A549 (cell line): ENCODE measurements around the gene RHOF. TPM values are rescaled to one million over a fixed set of nuclear protein-coding genes. Genes with fewer than 3 reads are reported as not detected.
A peak's percentile ranks its signal among the peaks of the same experiment; 100 is the strongest.

Experiments used
- ATAC-seq, 2 experiments: fragments of 200-7000 bp in 1 of 2; fragments of >200 bp in 1 of 2; cut with Nextera tagmentation in 1 of 2; cut with Tn5 transposase in 1 of 2; 3 replicates each; pipeline versions ENCODE4 v1.8.0 to v1.9.1; 2018 to 2020; ENCODE audit warnings: mild to moderate bottlenecking in 1 of 2, moderate library complexity in 1 of 2
- CTCF ChIA-PET: fragments of 300-600 bp; sonication (Branson Sonifier 250); formaldehyde crosslinking; extraction: SDS; loops from one replicate; lab custom pipeline; 2021; ENCODE audit warnings: antibody characterized with exemption, inconsistent platforms; lab: Yijun Ruan, JAX
- POLR2A ChIA-PET: fragments of 350-600 bp; formaldehyde crosslinking; extraction: SDS; loops from one replicate; lab custom pipeline; 2021; ENCODE audit warnings: antibody characterized with exemption, inconsistent platforms; lab: Yijun Ruan, JAX
- DNase-seq, 2 experiments: peaks; one replicate each; pipeline versions ENCODE4 v3.0.0 to v3.0.0-alpha.2; 2011 to 2016; ENCODE audit warnings: low read depth in 1 of 2, low spot score in 1 of 2
- FAIRE-seq: peaks from 2 replicates; lab custom pipeline; 2011; peaks lifted over from hg19 to GRCh38; lab: Jason Lieb, UNC
- H3K27ac ChIP-seq, 2 experiments: fragments of >200 bp; sonication (Bioruptor Twin); formaldehyde crosslinking; 3 replicates each; pipeline ENCODE4 v1.5.1; 2016 to 2017
- H3K4me1 ChIP-seq: fragments of >200 bp; sonication (Bioruptor Twin); formaldehyde crosslinking; 3 replicates; pipeline ENCODE4 v1.6.1; 2016
- H3K4me2 ChIP-seq: fragments of >200 bp; sonication (Bioruptor Twin); formaldehyde crosslinking; 3 replicates; pipeline ENCODE4 v1.6.1; 2016
- H3K4me3 ChIP-seq: fragments of >200 bp; sonication (Bioruptor Twin); formaldehyde crosslinking; 3 replicates; pipeline ENCODE4 v1.5.1; 2016
- H3K9me3 ChIP-seq: fragments of >200 bp; sonication (Bioruptor Twin); formaldehyde crosslinking; 3 replicates; pipeline ENCODE4 v1.6.1; 2016
- CBX2 ChIP-seq: fragments of 200-600 bp; sonication (generic); IDR thresholded peaks from 2 replicates; pipeline ENCODE4 v1.6.1; 2016; ENCODE audit warnings: low read depth, mild to moderate bottlenecking, borderline replicate concordance
- EP300 ChIP-seq, 2 experiments: fragments of >200 bp; sonication (Bioruptor Twin); formaldehyde crosslinking; IDR thresholded peaks; 2 replicates in 1 of 2; 3 replicates in 1 of 2; pipeline ENCODE4 v1.6.1; 2016 to 2017
- ESRRA ChIP-seq: fragments of 150-350 bp; IDR thresholded peaks from 2 replicates; pipeline ENCODE4 v1.6.1; 2014; ENCODE audit warnings: mild to moderate bottlenecking, low read length, borderline replicate concordance
- FOSL2 ChIP-seq, 2 experiments: fragments of 450-650 bp in 1 of 2; fragments of >200 bp in 1 of 2; sonication (Bioruptor Twin) in 1 of 2; formaldehyde crosslinking; IDR thresholded peaks; 2 replicates each; pipeline versions ENCODE4 v1.5.0 to v1.6.1; 2016 to 2020; ENCODE audit warnings: mild to moderate bottlenecking in 1 of 2, moderate library complexity in 1 of 2
- FOXS1 ChIP-seq: fragments of 250-450 bp; sonication (Bioruptor Pico); IDR thresholded peaks from 2 replicates; pipeline ENCODE4 v1.5.0; 2020; ENCODE audit warnings: mild to moderate bottlenecking, moderate library complexity
- HDAC2 ChIP-seq: fragments of 200-600 bp; sonication (generic); IDR thresholded peaks from 2 replicates; pipeline ENCODE4 v1.6.1; 2016
- HOXB13 ChIP-seq: fragments of 250-450 bp; sonication (Bioruptor Pico); IDR thresholded peaks from 2 replicates; pipeline ENCODE4 v1.5.0; 2020; ENCODE audit warnings: low read depth, mild to moderate bottlenecking, moderate library complexity
- HOXB5 ChIP-seq: fragments of 250-450 bp; sonication (Bioruptor Pico); IDR thresholded peaks from 2 replicates; pipeline ENCODE4 v1.5.0; 2020; ENCODE audit warnings: mild to moderate bottlenecking, moderate library complexity
- JUN ChIP-seq, 2 experiments: fragments of >200 bp; sonication (Bioruptor Twin); formaldehyde crosslinking; IDR thresholded peaks; 2 replicates in 1 of 2; 3 replicates in 1 of 2; pipeline ENCODE4 v1.6.1; 2016 to 2017
- KDM5A ChIP-seq: fragments of 200-600 bp; sonication (generic); IDR thresholded peaks from 2 replicates; pipeline ENCODE4 v1.6.1; 2016; ENCODE audit warnings: antibody characterized with exemption, mild to moderate bottlenecking
- MAZ ChIP-seq: fragments of 150-350 bp; IDR thresholded peaks from 2 replicates; pipeline ENCODE4 v1.6.1; 2014; ENCODE audit warnings: antibody characterized with exemption, low read depth, low read length, borderline replicate concordance
- NPAS2 ChIP-seq: fragments of 250-450 bp; sonication (Bioruptor Pico); IDR thresholded peaks from 2 replicates; pipeline ENCODE4 v1.8.0; 2022; ENCODE audit warnings: mild to moderate bottlenecking, moderate library complexity, borderline replicate concordance
- PHF8 ChIP-seq: fragments of 200-600 bp; sonication (generic); IDR thresholded peaks from 2 replicates; pipeline ENCODE4 v1.6.1; 2016; ENCODE audit warnings: low read depth, mild to moderate bottlenecking, antibody characterized with exemption, moderate library complexity, borderline replicate concordance
- POLR2A ChIP-seq: IDR thresholded peaks from 2 replicates; pipeline ENCODE4 v1.6.1; 2012; ENCODE audit warnings: mild to moderate bottlenecking, low read length
- RARB ChIP-seq: fragments of 250-450 bp; sonication (Bioruptor Pico); IDR thresholded peaks from 2 replicates; pipeline ENCODE4 v1.8.0; 2021; ENCODE audit warnings: mild to moderate bottlenecking, moderate library complexity
- RCOR1 ChIP-seq: fragments of 150-350 bp; IDR thresholded peaks from 2 replicates; pipeline ENCODE4 v1.6.1; 2014; ENCODE audit warnings: antibody characterized with exemption, low read length, low read depth
- RFX5 ChIP-seq: fragments of 450-650 bp; IDR thresholded peaks from 2 replicates; pipeline ENCODE4 v1.7.1; 2014; ENCODE audit warnings: antibody characterized with exemption, mild to moderate bottlenecking, moderate library complexity
- SMC3 ChIP-seq: fragments of >200 bp; sonication (Bioruptor Twin); formaldehyde crosslinking; IDR thresholded peaks from 3 replicates; pipeline ENCODE4 v1.6.1; 2018; ENCODE audit warnings: inconsistent platforms
- ZC3H11A ChIP-seq: fragments of 450-650 bp; IDR thresholded peaks from 2 replicates; pipeline ENCODE4 v1.6.1; 2014; ENCODE audit warnings: antibody characterized with exemption, mild to moderate bottlenecking
- ZFP36 ChIP-seq: fragments of 450-650 bp; IDR thresholded peaks from 2 replicates; pipeline ENCODE4 v1.6.1; 2014; ENCODE audit warnings: borderline replicate concordance; ENCODE audit not compliant: partially characterized antibody
- WGBS: methylation state at CpG from one replicate; pipeline ENCODE4 v1.1.6; 2017; ENCODE audit errors: missing lambda C conversion rate; 5-methylcytosine and 5-hydroxymethylcytosine counted together
- polyA plus RNA-seq, 4 experiments: library from polyadenylated mRNA; depleted of rRNA in 3 of 4; stranded (reverse); fragments of >200 nt; fragmentation: RNase III in 1 of 4; extraction: RNeasy Plus Mini Kit Qiagen cat#74134 plus additional on column Dnase treatment in 1 of 4; gene quantifications; 2 replicates in 3 of 4; 3 replicates in 1 of 4; pipeline ENCODE4 v1.2.3, GENCODE V29; 2011 to 2017
- TF ChIP-seq, protein P1 (sequence below): fragments of >200 bp; sonication (Bioruptor Twin); formaldehyde crosslinking; IDR thresholded peaks from 3 replicates; pipeline ENCODE4 v1.5.1; 2016
- TF ChIP-seq, protein P2 (sequence below): fragments of 250-450 bp; sonication (Bioruptor Pico); IDR thresholded peaks from 2 replicates; pipeline ENCODE4 v1.5.0; 2020; ENCODE audit warnings: low read depth, mild to moderate bottlenecking, moderate library complexity
- TF ChIP-seq, protein P3 (sequence below): fragments of >200 bp; sonication (Bioruptor Twin); formaldehyde crosslinking; IDR thresholded peaks from 2 replicates; pipeline ENCODE4 v1.6.1; 2016
- TF ChIP-seq, protein P4 (sequence below): fragments of >200 bp; sonication (Bioruptor Twin); formaldehyde crosslinking; IDR thresholded peaks from 3 replicates; pipeline ENCODE4 v1.6.1; 2016
- TF ChIP-seq, protein P5 (sequence below): fragments of 200-600 bp; sonication (generic); IDR thresholded peaks from 2 replicates; pipeline ENCODE4 v1.6.1; 2016; ENCODE audit warnings: antibody characterized with exemption, mild to moderate bottlenecking, moderate library complexity
- TF ChIP-seq, protein P6 (sequence below): fragments of 250-450 bp; sonication (Bioruptor Pico); IDR thresholded peaks from 2 replicates; pipeline ENCODE4 v1.5.0; 2021; ENCODE audit warnings: mild to moderate bottlenecking, moderate library complexity, borderline replicate concordance
- TF ChIP-seq, protein P7 (sequence below): IDR thresholded peaks from 2 replicates; pipeline ENCODE4 v1.6.1; 2012; ENCODE audit warnings: low read depth, borderline replicate concordance

RHOF gene
- polyA plus RNA-seq, 2 of the 4 experiments (the other 2 are of a cell fraction): 47.1 to 52.3 TPM

DNA sequence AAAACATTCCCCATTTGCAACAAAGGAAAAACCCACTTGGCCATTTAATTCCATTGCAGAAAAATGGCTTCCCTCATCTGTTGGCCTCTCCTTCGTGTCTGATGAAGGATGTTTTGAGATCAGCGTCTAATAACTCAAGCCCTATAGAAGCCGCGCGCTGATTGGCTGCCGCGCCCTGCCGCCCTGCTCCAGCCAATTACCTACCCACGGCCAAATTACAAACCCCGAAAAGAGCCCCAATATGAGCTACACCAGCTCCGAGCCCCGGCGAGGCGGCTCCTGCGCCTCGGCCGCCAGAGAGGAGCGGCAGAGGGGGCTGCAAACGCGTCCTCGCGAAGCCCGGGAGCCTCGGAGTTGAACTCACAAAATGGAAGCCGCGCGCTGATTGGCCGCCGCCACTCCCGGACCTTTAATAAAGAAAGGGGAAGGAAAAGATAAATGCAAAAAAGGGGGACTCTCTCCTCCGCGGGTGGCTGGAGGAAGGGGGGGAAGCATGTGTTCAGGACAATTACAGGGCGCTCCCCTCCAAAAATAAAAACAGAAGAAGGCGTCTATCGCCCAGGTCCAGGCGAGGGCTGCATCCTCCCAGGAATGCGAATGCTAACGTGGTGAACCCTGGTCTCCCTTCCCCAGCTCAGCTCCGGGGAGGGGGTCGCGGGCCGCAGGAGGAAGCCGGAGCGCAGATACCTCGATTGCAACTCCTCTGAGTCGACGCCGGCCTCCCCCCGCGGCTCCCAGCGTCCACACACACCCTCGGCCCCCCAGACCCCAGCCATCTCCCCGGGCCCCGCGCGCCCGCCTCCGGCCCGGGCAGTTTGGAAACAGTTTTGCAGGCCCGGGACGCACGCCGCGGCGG is 9.6 kb upstream of the RHOF start:
- peak overlapping the region; percentile 100 for H3K27ac ChIP-seq
- 2% methylated on average over 55 of the region's 65 CpGs for WGBS
- H3K4me1 ChIP-seq: peaks cover 52% of the 10 kb centered on the region
- FAIRE-seq: no peak
- peak overlapping the region; percentile 60 for H3K4me3 ChIP-seq
- ChIA-PET CTCF (interaction anchor here (1.3 to 72.2 kb wide), 4 partner anchors 7 to 121 kb away, joined by 3 to 2657 read pairs (median 1332); partner anchors contain the start of genes PSMD9, RHOF and SETD1B), POLR2A (interaction anchor here (0.9 to 3.3 kb wide), 10 partner anchors 9 to 220 kb away, joined by 3 to 35 read pairs (median 4); partner anchors contain the start of genes PSMD9, RHOF and TMEM120B)
- DNase-seq: peak; percentile 87 to 96
- peak; percentile 37 to 65 for ATAC-seq
- H3K9me3 ChIP-seq: no peaks in the 10 kb centered on the region
- H3K4me2 ChIP-seq: peak overlapping the region; percentile 78
- 0 out of 2 replicates have a peak, but pooled peaks have one; percentile 49 for TF ChIP-seq RFX5
- TF ChIP-seq, protein P1, sequence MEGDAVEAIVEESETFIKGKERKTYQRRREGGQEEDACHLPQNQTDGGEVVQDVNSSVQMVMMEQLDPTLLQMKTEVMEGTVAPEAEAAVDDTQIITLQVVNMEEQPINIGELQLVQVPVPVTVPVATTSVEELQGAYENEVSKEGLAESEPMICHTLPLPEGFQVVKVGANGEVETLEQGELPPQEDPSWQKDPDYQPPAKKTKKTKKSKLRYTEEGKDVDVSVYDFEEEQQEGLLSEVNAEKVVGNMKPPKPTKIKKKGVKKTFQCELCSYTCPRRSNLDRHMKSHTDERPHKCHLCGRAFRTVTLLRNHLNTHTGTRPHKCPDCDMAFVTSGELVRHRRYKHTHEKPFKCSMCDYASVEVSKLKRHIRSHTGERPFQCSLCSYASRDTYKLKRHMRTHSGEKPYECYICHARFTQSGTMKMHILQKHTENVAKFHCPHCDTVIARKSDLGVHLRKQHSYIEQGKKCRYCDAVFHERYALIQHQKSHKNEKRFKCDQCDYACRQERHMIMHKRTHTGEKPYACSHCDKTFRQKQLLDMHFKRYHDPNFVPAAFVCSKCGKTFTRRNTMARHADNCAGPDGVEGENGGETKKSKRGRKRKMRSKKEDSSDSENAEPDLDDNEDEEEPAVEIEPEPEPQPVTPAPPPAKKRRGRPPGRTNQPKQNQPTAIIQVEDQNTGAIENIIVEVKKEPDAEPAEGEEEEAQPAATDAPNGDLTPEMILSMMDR: no peak
- TF ChIP-seq, protein P2, sequence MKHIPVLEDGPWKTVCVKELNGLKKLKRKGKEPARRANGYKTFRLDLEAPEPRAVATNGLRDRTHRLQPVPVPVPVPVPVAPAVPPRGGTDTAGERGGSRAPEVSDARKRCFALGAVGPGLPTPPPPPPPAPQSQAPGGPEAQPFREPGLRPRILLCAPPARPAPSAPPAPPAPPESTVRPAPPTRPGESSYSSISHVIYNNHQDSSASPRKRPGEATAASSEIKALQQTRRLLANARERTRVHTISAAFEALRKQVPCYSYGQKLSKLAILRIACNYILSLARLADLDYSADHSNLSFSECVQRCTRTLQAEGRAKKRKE (CRISPR knock-in tag): no peak
- TF ChIP-seq EP300 (IDR thresholded peaks at IDR 0.05): no peak
- TF ChIP-seq ESRRA: no peak
- no peak for TF ChIP-seq ZC3H11A
- TF ChIP-seq JUN (IDR thresholded peaks at IDR 0.05): peak; percentile 81 to 83; a peak in 4 of 5 replicates
- TF ChIP-seq MAZ: no peak
- TF ChIP-seq, protein P3, sequence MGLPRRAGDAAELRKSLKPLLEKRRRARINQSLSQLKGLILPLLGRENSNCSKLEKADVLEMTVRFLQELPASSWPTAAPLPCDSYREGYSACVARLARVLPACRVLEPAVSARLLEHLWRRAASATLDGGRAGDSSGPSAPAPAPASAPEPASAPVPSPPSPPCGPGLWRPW: no peak
- 0 out of 2 replicates have a peak, but pooled peaks have one; percentile 76 for TF ChIP-seq HOXB5 (CRISPR knock-in tag)
- TF ChIP-seq RARB: 0 out of 2 replicates have a peak, but pooled peaks have one; percentile 24
- no peak for TF ChIP-seq NPAS2 (CRISPR knock-in tag)
- TF ChIP-seq KDM5A: no peak
- TF ChIP-seq, protein P4, sequence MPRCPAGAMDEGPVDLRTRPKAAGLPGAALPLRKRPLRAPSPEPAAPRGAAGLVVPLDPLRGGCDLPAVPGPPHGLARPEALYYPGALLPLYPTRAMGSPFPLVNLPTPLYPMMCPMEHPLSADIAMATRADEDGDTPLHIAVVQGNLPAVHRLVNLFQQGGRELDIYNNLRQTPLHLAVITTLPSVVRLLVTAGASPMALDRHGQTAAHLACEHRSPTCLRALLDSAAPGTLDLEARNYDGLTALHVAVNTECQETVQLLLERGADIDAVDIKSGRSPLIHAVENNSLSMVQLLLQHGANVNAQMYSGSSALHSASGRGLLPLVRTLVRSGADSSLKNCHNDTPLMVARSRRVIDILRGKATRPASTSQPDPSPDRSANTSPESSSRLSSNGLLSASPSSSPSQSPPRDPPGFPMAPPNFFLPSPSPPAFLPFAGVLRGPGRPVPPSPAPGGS: peak; percentile 79; the same call in 2 of the 3 replicates
- TF ChIP-seq PHF8: 0 out of 2 replicates have a peak, but pooled peaks have one; percentile 39
- no peak for TF ChIP-seq HDAC2
- TF ChIP-seq SMC3: no peak
- TF ChIP-seq HOXB13 (CRISPR knock-in tag): no peak; the same call in 1 of the 2 replicates
- no peak for TF ChIP-seq CBX2
- TF ChIP-seq ZFP36: no peak
- TF ChIP-seq, protein P5, sequence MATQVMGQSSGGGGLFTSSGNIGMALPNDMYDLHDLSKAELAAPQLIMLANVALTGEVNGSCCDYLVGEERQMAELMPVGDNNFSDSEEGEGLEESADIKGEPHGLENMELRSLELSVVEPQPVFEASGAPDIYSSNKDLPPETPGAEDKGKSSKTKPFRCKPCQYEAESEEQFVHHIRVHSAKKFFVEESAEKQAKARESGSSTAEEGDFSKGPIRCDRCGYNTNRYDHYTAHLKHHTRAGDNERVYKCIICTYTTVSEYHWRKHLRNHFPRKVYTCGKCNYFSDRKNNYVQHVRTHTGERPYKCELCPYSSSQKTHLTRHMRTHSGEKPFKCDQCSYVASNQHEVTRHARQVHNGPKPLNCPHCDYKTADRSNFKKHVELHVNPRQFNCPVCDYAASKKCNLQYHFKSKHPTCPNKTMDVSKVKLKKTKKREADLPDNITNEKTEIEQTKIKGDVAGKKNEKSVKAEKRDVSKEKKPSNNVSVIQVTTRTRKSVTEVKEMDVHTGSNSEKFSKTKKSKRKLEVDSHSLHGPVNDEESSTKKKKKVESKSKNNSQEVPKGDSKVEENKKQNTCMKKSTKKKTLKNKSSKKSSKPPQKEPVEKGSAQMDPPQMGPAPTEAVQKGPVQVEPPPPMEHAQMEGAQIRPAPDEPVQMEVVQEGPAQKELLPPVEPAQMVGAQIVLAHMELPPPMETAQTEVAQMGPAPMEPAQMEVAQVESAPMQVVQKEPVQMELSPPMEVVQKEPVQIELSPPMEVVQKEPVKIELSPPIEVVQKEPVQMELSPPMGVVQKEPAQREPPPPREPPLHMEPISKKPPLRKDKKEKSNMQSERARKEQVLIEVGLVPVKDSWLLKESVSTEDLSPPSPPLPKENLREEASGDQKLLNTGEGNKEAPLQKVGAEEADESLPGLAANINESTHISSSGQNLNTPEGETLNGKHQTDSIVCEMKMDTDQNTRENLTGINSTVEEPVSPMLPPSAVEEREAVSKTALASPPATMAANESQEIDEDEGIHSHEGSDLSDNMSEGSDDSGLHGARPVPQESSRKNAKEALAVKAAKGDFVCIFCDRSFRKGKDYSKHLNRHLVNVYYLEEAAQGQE: peak; percentile 77
- TF ChIP-seq RCOR1: no peak
- peak; percentile 4 for TF ChIP-seq FOXS1 (CRISPR knock-in tag)
- no peak for TF ChIP-seq FOSL2 (IDR thresholded peaks at IDR 0.05)
- TF ChIP-seq FOSL2 (CRISPR knock-in tag; IDR thresholded peaks at IDR 0.05): no peak
- TF ChIP-seq POLR2A: peak; percentile 53
- TF ChIP-seq, protein P6, sequence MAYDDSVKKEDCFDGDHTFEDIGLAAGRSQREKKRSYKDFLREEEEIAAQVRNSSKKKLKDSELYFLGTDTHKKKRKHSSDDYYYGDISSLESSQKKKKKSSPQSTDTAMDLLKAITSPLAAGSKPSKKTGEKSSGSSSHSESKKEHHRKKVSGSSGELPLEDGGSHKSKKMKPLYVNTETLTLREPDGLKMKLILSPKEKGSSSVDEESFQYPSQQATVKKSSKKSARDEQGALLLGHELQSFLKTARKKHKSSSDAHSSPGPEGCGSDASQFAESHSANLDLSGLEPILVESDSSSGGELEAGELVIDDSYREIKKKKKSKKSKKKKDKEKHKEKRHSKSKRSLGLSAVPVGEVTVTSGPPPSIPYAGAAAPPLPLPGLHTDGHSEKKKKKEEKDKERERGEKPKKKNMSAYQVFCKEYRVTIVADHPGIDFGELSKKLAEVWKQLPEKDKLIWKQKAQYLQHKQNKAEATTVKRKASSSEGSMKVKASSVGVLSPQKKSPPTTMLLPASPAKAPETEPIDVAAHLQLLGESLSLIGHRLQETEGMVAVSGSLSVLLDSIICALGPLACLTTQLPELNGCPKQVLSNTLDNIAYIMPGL (CRISPR knock-in tag): no peak
- TF ChIP-seq, protein P7, sequence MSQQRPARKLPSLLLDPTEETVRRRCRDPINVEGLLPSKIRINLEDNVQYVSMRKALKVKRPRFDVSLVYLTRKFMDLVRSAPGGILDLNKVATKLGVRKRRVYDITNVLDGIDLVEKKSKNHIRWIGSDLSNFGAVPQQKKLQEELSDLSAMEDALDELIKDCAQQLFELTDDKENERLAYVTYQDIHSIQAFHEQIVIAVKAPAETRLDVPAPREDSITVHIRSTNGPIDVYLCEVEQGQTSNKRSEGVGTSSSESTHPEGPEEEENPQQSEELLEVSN: peak; percentile 16; the same call in 1 of the 2 replicates
